CD4-positive, alpha-beta T cell treated with Interleukin-17A for 4 hours (primary cell): ENCODE measurements around the gene KLHDC8A.
A peak's percentile ranks its signal among the peaks of the same experiment; 100 is the strongest.
"Not testable (repeated sequence)": the region's sequence is repeated elsewhere in the genome, so short reads cannot be mapped to it uniquely, and the experiment has no call there.

Experiments used
- DNase-seq: peaks from one replicate; pipeline ENCODE4 v3.0.0-alpha.2; 2020; ENCODE audit warnings: mixed read lengths

The KLHDC8A gene

GRCh38 chr1:205370780-205371179, 14.1 kb upstream of the KLHDC8A start:
- no peak for DNase-seq

- DNase-seq, result no peak
These were observed 13.0 kb upstream of the KLHDC8A start for GRCh38 chr1:205369701-205370123.

- DNase-seq, result no peak
These were observed 11.8 kb upstream of the KLHDC8A start for GRCh38 chr1:205368478-205368877.

GRCh38 chr1:205365945-205366463, 9.3 kb upstream of the KLHDC8A start:
- no peak for DNase-seq

- not testable (repeated sequence) for DNase-seq
These were observed 8.4 kb upstream of the KLHDC8A start for GRCh38 chr1:205365086-205365485.

- DNase-seq, result no peak
These were observed 4.2 kb upstream of the KLHDC8A start for GRCh38 chr1:205360891-205361290.

GRCh38 chr1:205359771-205360565, 3.2 kb upstream of the KLHDC8A start:
- DNase-seq, result no peak

- no peak for DNase-seq
These were observed 1.9 kb upstream of the KLHDC8A start for GRCh38 chr1:205358579-205358978.

- no peak for DNase-seq
These were observed 845 bp upstream of the KLHDC8A start for GRCh38 chr1:205357567-205357966.

GRCh38 chr1:205355075-205355453, 1.7 kb downstream of the KLHDC8A start:
- no peak for DNase-seq

GRCh38 chr1:205354259-205355074, 2.3 kb downstream of the KLHDC8A start:
- DNase-seq, result peak; percentile 77

GRCh38 chr1:205353612-205354011, 3.1 kb downstream of the KLHDC8A start:
- DNase-seq, result no peak

- no peak for DNase-seq
These were observed 3.5 kb downstream of the KLHDC8A start for GRCh38 chr1:205353191-205353590.

- no peak for DNase-seq
These were observed 4.6 kb downstream of the KLHDC8A start for GRCh38 chr1:205351984-205352713.

- no peak for DNase-seq
These were observed 6.0 kb downstream of the KLHDC8A start for GRCh38 chr1:205350691-205351141.

- DNase-seq, result no peak
These were observed 6.6 kb downstream of the KLHDC8A start for GRCh38 chr1:205350124-205350523.

GRCh38 chr1:205348554-205349487, 7.9 kb downstream of the KLHDC8A start:
- no peak for DNase-seq

GRCh38 chr1:205346956-205347574, 9.7 kb downstream of the KLHDC8A start:
- DNase-seq, result no peak

GRCh38 chr1:205345761-205346160, 11.0 kb downstream of the KLHDC8A start:
- no peak for DNase-seq

- peak; percentile 64 for DNase-seq
These were observed 12.4 kb downstream of the KLHDC8A start for GRCh38 chr1:205344066-205344928.
